Activated naive CD4-positive, alpha-beta T cell (primary cell): ENCODE results near the gene CLDN34.

Source experiments
- DNase-seq, 4 experiments: peaks; one replicate each; lab custom pipeline; 2025; lab: John Stamatoyannopoulos, UW

The CLDN34 gene

DNA sequence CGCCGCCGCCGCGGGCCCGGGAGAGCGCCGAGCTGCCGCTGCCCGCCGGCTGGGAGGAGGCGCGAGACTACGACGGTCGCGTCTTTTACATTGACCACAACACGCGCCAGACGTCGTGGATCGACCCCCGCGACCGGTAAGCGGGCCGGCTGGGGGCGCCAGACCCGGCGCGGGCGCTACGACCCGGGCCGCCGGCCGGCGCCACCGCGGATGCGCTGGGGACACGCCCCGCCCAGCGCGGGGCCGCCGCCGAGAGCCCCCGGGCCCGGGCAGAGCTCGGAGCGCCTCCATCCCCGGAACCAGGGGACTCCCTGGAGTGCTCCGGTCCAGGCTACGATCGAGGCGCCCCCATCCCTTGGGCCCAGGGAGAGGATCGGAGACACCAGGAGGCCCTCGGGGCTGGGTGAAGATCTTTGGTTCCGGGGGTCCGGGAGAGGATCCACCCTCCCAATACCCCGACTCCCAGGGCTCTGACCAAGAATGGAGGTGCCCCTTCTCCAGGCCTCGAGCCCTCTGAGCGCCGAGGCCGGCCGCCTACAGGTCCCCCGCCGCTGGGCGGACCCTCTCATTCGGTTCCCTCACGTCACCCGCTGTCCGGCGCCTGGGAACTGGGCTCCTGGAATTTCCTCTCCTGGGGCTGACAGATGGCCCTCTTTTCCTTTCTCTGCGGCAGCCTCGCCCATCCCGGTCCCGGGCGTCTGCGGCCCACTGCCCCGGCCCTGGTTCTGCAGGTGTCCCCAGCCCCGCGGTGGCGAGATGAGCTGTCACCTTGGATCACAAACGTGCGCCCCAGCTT is 48.8 kb downstream of the CLDN34 start:
- peak in 1 of 4 experiments; percentile 5 for DNase-seq

DNA sequence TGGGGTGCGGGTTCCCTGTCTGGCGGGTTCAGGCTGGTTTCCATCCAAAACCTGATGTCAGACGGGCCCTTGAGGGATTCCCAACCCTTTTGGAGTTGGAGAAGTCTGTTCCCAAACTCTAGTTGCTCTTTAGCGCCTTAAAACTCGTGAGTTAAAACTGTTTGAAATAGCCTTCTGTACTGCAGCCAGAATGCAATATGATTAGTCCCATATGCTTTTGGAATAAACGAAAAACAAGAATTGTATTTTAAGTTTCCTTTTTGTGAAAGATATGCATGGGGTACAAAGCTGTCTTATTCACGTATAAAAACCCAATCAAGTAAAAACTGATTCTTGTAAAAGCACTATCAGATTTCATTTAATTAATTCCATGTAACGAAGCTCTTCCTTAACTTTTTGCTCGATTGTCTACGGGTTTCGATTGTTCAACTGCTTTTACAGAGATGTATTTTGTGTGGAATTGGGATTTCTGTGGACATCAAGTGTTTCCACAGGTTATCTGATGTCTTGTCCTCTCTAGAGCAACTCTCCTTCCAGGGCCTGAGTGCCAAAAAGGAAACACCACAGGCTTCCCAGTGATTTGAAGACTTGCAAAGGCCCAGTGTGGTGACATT is 49.5 kb downstream of the CLDN34 start:
- no peak for DNase-seq

DNA sequence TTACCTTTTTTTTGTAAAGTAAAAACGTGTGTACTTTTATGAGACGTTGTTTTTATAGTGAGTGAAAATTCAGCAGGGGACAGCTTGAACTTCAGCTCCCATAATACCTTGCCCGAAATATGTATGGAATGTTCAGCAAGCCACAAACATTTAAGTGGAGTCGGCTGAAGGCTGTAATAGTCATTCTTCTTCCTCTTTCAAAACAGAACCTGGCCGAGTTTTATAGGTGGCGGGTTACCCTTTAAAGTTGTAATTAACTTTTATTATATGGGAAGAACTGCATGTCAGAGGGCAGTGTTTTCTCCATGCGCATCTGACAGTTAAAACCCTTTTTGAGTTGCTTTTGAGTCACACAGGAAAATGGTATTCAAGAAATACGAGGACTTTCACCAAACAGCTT is 50.7 kb downstream of the CLDN34 start:
- DNase-seq, result no peak
